Measurements from ENCODE around the gene EMILIN1.

GRCh38 chr2:27135478-27135955, 57.1 kb downstream of the EMILIN1 start:
- no peak for TF ChIP-seq POLR2A (IDR thresholded peaks at IDR 0.05)
- no peak for TF ChIP-seq CTCF (IDR thresholded peaks at IDR 0.05 in 4 of 5, conservative IDR thresholded peaks at IDR 0.05 in 1 of 5)

Data from gastrocnemius medialis (tissue), 4 donors.